HepG2 (cell line): ENCODE data around the gene PDGFRB. TPM values are rescaled to one million over a fixed set of nuclear protein-coding genes. Genes with fewer than 3 reads are reported as not detected.

Experiments
- CENPX ChIP-seq: sonication (generic); formaldehyde crosslinking; IDR thresholded peaks from 2 replicates; pipeline ENCODE4 v1.9.0; 2021; ENCODE audit warnings: mild to moderate bottlenecking, missing genetic modification reagents, moderate library complexity
- FOXK2 ChIP-seq: fragments of 450-650 bp; IDR thresholded peaks from 2 replicates; pipeline ENCODE4 v1.6.1; 2016
- NONO ChIP-seq, 2 experiments: fragments of 450-650 bp in 1 of 2; sonication (generic) in 1 of 2; formaldehyde crosslinking in 1 of 2; IDR thresholded peaks in 1 of 2; conservative IDR thresholded peaks in 1 of 2; 2 replicates each; pipeline versions ENCODE4 v1.6.1 to v1.8.0; 2017 to 2022; ENCODE audit warnings: mild to moderate bottlenecking in 1 of 2, missing genetic modification reagents in 1 of 2, moderate library complexity in 1 of 2
- RELA ChIP-seq: sonication (generic); formaldehyde crosslinking; IDR thresholded peaks from 2 replicates; pipeline ENCODE4 v1.4.0; 2020; ENCODE audit warnings: missing genetic modification reagents
- SMARCE1 ChIP-seq: fragments of 450-650 bp; IDR thresholded peaks from 2 replicates; pipeline ENCODE4 v1.6.1; 2017; ENCODE audit warnings: borderline replicate concordance
- SP140L ChIP-seq: sonication (generic); formaldehyde crosslinking; IDR thresholded peaks from 2 replicates; pipeline ENCODE4 v1.4.0; 2020; ENCODE audit warnings: missing genetic modification reagents, borderline replicate concordance
- XRCC5 ChIP-seq: fragments of 200-400 bp; formaldehyde crosslinking; optimal IDR thresholded peaks from 2 replicates; pipeline ENCODE3; 2017; ENCODE audit warnings: mild to moderate bottlenecking, low read length
- ZBTB38 ChIP-seq: sonication (generic); formaldehyde crosslinking; IDR thresholded peaks from 2 replicates; pipeline ENCODE4 v1.5.1; 2020; ENCODE audit warnings: mild to moderate bottlenecking, missing genetic modification reagents
- ZBTB40 ChIP-seq, 2 experiments: fragments of 450-650 bp in 1 of 2; sonication (generic) in 1 of 2; formaldehyde crosslinking in 1 of 2; IDR thresholded peaks; 2 replicates each; pipeline versions ENCODE4 v1.6.1 to v1.8.0; 2016 to 2022; ENCODE audit warnings: antibody characterized with exemption in 1 of 2, mild to moderate bottlenecking in 1 of 2, missing genetic modification reagents in 1 of 2
- ZNF513 ChIP-seq: sonication (generic); formaldehyde crosslinking; conservative IDR thresholded peaks from 2 replicates; pipeline ENCODE4 v1.5.0; 2020; ENCODE audit warnings: missing genetic modification reagents
- polyA plus RNA-seq, 8 experiments: library from polyadenylated mRNA; depleted of rRNA in 3 of 8; stranded (reverse) in 7 of 8; unstranded in 1 of 8; fragments of >200 nt; fragmentation: Illumina TruSeq in 4 of 8; extraction: Trizol in 4 of 8; gene quantifications; 2 replicates each; pipeline versions ENCODE4 v1.2.1 to v1.2.3, GENCODE V29; 2011 to 2016; ENCODE audit warnings: low read depth in 4 of 8, missing spikeins in 1 of 8, mixed read lengths in 1 of 8; ENCODE audit not compliant: insufficient read depth in 1 of 8
- total RNA-seq, 5 experiments: library from RNA; depleted of rRNA; stranded (reverse); fragments of >200 nt; fragmentation: Illumina TruSeq; extraction: Trizol; gene quantifications; 2 replicates each; pipeline ENCODE4 v1.2.3, GENCODE V29; 2016; ENCODE audit warnings: low read depth in 1 of 5
- TF ChIP-seq, protein P1 (sequence below): sonication (generic); formaldehyde crosslinking; IDR thresholded peaks from 2 replicates; pipeline ENCODE4 v1.4.0; 2020; ENCODE audit warnings: missing genetic modification reagents, mild to moderate bottlenecking, borderline replicate concordance
- TF ChIP-seq, protein P2 (sequence below): sonication (generic); formaldehyde crosslinking; IDR thresholded peaks from 2 replicates; pipeline ENCODE4 v1.5.0; 2020; ENCODE audit warnings: mild to moderate bottlenecking, missing genetic modification reagents, moderate library complexity
- TF ChIP-seq, protein P3 (sequence below): sonication (generic); formaldehyde crosslinking; IDR thresholded peaks from 2 replicates; pipeline ENCODE4 v1.8.1; 2022; ENCODE audit warnings: mild to moderate bottlenecking, missing genetic modification reagents

PDGFRB gene
- total and polyA plus RNA-seq, 2 of the 13 experiments (the other 11 are each of a cell fraction or from before 2014, with no cell fraction given): 4.0 to 21.0 TPM

- TF ChIP-seq, protein P1, sequence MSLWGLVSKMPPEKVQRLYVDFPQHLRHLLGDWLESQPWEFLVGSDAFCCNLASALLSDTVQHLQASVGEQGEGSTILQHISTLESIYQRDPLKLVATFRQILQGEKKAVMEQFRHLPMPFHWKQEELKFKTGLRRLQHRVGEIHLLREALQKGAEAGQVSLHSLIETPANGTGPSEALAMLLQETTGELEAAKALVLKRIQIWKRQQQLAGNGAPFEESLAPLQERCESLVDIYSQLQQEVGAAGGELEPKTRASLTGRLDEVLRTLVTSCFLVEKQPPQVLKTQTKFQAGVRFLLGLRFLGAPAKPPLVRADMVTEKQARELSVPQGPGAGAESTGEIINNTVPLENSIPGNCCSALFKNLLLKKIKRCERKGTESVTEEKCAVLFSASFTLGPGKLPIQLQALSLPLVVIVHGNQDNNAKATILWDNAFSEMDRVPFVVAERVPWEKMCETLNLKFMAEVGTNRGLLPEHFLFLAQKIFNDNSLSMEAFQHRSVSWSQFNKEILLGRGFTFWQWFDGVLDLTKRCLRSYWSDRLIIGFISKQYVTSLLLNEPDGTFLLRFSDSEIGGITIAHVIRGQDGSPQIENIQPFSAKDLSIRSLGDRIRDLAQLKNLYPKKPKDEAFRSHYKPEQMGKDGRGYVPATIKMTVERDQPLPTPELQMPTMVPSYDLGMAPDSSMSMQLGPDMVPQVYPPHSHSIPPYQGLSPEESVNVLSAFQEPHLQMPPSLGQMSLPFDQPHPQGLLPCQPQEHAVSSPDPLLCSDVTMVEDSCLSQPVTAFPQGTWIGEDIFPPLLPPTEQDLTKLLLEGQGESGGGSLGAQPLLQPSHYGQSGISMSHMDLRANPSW: no peak
- TF ChIP-seq SP140L (CRISPR knock-in tag): no peak
- TF ChIP-seq, protein P2, sequence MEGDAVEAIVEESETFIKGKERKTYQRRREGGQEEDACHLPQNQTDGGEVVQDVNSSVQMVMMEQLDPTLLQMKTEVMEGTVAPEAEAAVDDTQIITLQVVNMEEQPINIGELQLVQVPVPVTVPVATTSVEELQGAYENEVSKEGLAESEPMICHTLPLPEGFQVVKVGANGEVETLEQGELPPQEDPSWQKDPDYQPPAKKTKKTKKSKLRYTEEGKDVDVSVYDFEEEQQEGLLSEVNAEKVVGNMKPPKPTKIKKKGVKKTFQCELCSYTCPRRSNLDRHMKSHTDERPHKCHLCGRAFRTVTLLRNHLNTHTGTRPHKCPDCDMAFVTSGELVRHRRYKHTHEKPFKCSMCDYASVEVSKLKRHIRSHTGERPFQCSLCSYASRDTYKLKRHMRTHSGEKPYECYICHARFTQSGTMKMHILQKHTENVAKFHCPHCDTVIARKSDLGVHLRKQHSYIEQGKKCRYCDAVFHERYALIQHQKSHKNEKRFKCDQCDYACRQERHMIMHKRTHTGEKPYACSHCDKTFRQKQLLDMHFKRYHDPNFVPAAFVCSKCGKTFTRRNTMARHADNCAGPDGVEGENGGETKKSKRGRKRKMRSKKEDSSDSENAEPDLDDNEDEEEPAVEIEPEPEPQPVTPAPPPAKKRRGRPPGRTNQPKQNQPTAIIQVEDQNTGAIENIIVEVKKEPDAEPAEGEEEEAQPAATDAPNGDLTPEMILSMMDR (CRISPR knock-in tag): peak; percentile 86
- peak; percentile 44 for TF ChIP-seq XRCC5
- TF ChIP-seq NONO (IDR thresholded peaks at IDR 0.05): no peak
- no peak for TF ChIP-seq NONO (CRISPR knock-in tag; conservative IDR thresholded peaks at IDR 0.05)
- TF ChIP-seq ZBTB40 (IDR thresholded peaks at IDR 0.05): no peak
- TF ChIP-seq ZBTB40 (CRISPR knock-in tag; IDR thresholded peaks at IDR 0.05): no peak
- no peak for TF ChIP-seq CENPX (CRISPR knock-in tag)
- no peak for TF ChIP-seq RELA (CRISPR knock-in tag)
- no peak for TF ChIP-seq ZNF513 (CRISPR knock-in tag)
- TF ChIP-seq ZBTB38 (CRISPR knock-in tag): no peak
- TF ChIP-seq, protein P3, sequence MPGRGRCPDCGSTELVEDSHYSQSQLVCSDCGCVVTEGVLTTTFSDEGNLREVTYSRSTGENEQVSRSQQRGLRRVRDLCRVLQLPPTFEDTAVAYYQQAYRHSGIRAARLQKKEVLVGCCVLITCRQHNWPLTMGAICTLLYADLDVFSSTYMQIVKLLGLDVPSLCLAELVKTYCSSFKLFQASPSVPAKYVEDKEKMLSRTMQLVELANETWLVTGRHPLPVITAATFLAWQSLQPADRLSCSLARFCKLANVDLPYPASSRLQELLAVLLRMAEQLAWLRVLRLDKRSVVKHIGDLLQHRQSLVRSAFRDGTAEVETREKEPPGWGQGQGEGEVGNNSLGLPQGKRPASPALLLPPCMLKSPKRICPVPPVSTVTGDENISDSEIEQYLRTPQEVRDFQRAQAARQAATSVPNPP: no peak
- TF ChIP-seq SMARCE1: no peak
- no peak for TF ChIP-seq FOXK2
These were observed 33.5 kb downstream of the PDGFRB start (continued) for GRCh38 chr5:150122158-150122510.
